HG03378 (cell line): ENCODE measurements around the gene RTKN.
"Not testable (repeated sequence)": the region's sequence is repeated elsewhere in the genome, so short reads cannot be mapped to it uniquely, and the experiment has no call there.

Source experiments
- ATAC-seq: cut with Tn5 transposase; IDR thresholded peaks from one replicate; pipeline ENCODE4 v1.9.1; 2021; ENCODE audit warnings: mild to moderate bottlenecking, moderate library complexity; ENCODE audit not compliant: unreplicated experiment

Gene RTKN

GRCh38 chr2:74462054-74462785 is 20.5 kb upstream of the RTKN start:
- no peak for ATAC-seq

GRCh38 chr2:74461187-74462053 is 19.7 kb upstream of the RTKN start:
- ATAC-seq = no peak

- not testable (repeated sequence) for ATAC-seq
These were observed 18.4 kb upstream of the RTKN start for GRCh38 chr2:74460187-74460586.

GRCh38 chr2:74459503-74460118 is 17.9 kb upstream of the RTKN start:
- not testable (repeated sequence) for ATAC-seq

DNA sequence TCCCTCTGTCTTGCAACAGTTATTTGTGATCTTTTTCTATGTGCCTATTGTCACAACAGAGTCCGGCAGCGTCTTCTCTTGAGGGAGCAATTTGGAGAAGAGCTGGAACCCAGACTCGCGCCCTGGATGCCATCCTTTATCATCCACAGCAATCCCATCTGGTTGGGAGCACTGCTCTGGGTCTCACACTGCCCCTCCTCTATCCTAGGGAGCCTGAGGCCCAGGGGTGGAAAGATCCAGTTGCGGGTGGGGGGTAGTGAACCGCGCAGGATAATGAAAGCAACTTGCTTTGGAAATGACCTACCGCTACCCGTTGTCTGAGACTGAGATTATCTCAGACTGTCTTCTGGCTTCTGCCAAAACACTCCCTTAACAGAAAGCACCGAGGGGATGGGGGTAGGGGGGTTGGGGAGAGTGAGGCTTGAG is 17.2 kb upstream of the RTKN start:
- no peak for ATAC-seq

GRCh38 chr2:74458132-74458937 is 16.6 kb upstream of the RTKN start, which contains the start of gene WBP1:
Gene WBP1 (plus strand): TSS chr2:74458438. CDS start chr2:74458603, 165 bp downstream.
- peak; percentile 86 for ATAC-seq

DNA sequence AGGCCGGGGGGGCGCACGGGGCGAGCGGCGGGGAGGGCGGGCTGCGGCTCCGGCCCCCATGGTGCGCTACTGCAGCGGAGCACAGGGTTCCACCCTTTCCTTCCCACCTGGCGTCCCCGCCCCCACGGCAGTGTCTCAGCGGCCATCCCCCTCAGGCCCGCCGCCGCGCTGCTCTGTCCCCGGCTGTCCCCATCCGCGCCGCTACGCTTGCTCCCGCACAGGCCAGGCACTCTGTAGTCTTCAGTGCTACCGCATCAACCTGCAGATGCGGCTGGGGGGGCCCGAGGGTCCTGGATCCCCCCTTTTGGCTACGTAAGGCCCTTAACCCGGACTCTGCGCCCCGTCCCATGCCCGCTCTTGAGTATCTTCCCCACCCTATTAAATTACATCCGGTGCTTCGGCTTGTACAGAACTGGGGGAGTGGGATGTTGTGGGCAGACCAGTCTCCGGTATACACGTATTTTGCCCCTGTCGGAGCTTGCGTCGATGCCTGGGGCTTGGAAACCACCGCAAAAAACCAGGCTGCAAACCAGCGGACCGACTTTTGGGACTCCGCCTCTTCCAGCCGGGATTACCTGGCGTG is 15.9 kb upstream of the RTKN start:
- ATAC-seq = peak; percentile 19

- ATAC-seq = no peak
These were observed 15.4 kb upstream of the RTKN start for GRCh38 chr2:74457129-74457548.

GRCh38 chr2:74454654-74455511 is 13.1 kb upstream of the RTKN start, which contains the start of gene INO80B:
Gene INO80B (plus strand): TSS chr2:74455087. CDS start chr2:74455117, 30 bp downstream.
- ATAC-seq = peak; percentile 51

DNA sequence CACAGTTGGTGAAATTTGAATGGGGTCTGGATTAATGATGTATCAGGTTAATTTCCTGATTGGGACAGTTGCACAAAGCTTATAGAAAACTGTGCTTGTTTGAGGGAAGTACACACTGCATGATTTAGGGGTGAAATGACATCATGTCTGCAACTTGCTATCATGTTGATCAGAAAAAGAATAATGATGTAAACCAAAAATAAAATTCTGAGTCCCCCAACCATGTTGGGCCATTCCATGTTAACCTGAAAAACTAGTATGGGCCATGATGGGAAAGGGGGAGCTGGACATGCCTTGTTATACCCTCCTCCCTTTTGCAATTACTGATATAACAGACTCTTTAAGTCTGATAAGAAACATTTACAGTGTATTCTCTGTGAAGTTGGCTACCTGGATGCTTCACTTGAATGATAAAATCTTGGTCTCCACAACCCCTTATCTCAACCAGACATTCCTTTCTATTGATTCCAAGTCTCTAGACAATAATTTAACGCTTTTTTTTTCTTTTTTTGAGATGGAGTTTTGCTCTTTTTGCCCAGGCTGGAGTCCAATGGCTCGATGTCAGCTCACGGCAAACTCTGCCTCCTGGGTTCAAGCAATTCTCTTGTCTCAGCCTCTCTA is 8.9 kb upstream of the RTKN start:
- no peak for ATAC-seq

DNA sequence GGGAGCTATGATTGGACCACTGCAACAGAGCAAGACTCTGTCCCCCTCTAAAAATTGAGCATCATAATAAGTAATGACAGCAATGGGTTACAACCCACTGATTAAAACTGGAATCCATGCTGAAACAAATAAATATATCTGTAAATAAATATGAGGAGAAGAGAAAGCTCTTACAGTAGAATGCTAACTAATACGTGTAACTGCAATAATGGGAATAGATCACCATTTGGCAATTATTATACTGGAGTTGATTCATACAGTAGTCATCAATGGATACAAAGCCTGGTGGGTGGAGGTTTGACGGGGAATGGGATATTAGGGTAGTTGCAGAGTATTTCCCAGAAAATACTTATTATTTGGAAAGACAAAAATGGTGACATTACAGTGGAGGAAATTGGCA is 7.0 kb upstream of the RTKN start:
- ATAC-seq = no peak

- ATAC-seq = no peak
These were observed 5.7 kb upstream of the RTKN start for GRCh38 chr2:74447230-74447999.

- no peak for ATAC-seq
These were observed 3.0 kb upstream of the RTKN start for GRCh38 chr2:74444498-74445318.

DNA sequence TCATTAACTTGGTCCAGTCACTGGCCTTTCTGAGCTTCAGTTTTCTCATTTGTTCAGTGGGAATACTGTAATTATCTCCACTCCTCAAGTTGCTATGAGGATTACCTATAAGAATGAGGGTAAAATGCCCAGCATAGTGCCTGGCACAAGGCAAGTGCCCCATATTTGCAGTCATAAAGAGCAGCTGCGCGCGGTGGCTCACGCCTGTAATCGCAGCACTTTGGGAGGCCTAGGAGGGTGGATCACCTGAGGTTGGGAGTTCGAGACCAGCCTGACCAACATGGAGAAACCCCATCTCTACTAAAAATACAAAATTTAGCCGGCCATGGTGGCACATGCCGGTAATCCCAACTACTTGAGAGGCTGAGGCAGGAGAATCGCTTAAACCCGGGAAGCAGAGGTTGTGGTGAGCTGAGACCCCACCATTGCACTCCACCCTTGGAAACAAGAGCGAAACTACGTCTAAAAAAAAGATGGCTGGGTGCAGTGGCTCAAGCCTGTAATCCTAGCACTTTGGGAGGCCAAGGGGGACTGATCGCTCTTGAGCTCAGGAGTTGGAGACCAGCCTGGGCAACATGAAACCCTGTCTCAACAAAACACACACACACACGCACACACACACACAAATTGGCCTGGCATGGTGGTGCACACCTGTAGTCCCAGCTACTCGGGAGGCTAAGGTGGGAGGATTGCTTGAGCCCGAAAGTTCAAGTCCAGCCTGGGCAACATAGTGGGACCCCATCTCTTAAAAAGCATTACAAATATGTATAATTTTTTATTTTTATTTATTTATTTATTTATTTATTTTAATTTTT is 953 bp upstream of the RTKN start:
- not testable (repeated sequence) for ATAC-seq

- ATAC-seq = no peak
These were observed 507 bp downstream of the RTKN start for GRCh38 chr2:74441170-74441689.
